Nephron progenitor cell (in vitro differentiated cells): ENCODE results near the gene P3H3.
A peak's percentile ranks its signal among the peaks of the same experiment; 100 is the strongest.

Experiments used
- DNase-seq: peaks from one replicate; pipeline ENCODE4 v3.0.0; 2021
- H3K27ac Mint-ChIP-seq: 2 replicates; pipeline ENCODE4 v1.8.0; 2021; ENCODE audit warnings: mild to moderate bottlenecking, moderate library complexity, mixed read lengths
- H3K27me3 Mint-ChIP-seq: 2 replicates; pipeline ENCODE4 v1.8.0; 2021; ENCODE audit warnings: mild to moderate bottlenecking, low read depth, mixed read lengths; ENCODE audit not compliant: poor library complexity
- H3K36me3 Mint-ChIP-seq: 2 replicates; pipeline ENCODE4 v1.8.0; 2021; ENCODE audit warnings: low read depth, mixed read lengths
- H3K4me1 Mint-ChIP-seq: 2 replicates; pipeline ENCODE4 v1.8.0; 2021; ENCODE audit warnings: mixed read lengths
- H3K4me3 Mint-ChIP-seq: 2 replicates; pipeline ENCODE4 v1.8.0; 2021; ENCODE audit warnings: mild to moderate bottlenecking, moderate library complexity, mixed read lengths
- H3K9me3 Mint-ChIP-seq: 2 replicates; pipeline ENCODE4 v1.8.0; 2021; ENCODE audit warnings: mild to moderate bottlenecking, moderate library complexity, mixed read lengths
- TF ChIP-seq, protein P1 (sequence below): fragments of 200-600 bp; sonication (generic); IDR thresholded peaks from 2 replicates; pipeline ENCODE4 v1.5.0; 2021; ENCODE audit warnings: antibody characterized with exemption

P3H3 gene

DNA sequence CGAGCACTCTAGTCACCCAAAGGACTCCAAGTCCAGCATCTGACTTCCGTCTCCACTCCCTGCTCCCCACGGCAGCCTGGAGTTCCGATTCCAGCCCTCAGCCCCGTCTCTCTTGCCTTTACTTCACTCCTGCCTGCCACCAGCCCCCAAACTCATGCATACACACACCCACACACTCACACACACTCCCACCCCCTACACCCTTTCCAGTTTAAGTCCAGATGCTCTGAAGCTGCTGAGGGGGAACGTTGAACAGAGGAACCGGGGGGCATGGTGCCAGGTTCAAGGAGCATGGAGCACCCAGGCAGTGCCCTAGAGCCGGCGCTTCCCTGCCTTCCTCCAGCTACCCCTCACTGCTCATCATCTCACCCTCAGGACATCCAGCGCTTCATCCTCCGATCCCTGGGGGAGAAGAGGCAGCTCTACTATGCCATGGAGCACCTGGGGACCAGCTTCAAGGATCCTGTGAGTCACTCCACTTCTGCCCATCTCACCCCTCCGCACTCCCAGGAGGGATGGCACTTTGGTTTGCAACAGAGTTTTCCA, 3.3 kb downstream of the P3H3 start:
- TF ChIP-seq, protein P1, sequence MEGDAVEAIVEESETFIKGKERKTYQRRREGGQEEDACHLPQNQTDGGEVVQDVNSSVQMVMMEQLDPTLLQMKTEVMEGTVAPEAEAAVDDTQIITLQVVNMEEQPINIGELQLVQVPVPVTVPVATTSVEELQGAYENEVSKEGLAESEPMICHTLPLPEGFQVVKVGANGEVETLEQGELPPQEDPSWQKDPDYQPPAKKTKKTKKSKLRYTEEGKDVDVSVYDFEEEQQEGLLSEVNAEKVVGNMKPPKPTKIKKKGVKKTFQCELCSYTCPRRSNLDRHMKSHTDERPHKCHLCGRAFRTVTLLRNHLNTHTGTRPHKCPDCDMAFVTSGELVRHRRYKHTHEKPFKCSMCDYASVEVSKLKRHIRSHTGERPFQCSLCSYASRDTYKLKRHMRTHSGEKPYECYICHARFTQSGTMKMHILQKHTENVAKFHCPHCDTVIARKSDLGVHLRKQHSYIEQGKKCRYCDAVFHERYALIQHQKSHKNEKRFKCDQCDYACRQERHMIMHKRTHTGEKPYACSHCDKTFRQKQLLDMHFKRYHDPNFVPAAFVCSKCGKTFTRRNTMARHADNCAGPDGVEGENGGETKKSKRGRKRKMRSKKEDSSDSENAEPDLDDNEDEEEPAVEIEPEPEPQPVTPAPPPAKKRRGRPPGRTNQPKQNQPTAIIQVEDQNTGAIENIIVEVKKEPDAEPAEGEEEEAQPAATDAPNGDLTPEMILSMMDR, result no peak
- H3K27ac Mint-ChIP-seq, result peak overlapping the region; percentile 12
- H3K9me3 Mint-ChIP-seq, result no peaks in the 10 kb centered on the region
- peaks cover 5% of the 10 kb centered on the region for H3K27me3 Mint-ChIP-seq
- no peak overlapping the region for H3K4me3 Mint-ChIP-seq
- H3K4me1 Mint-ChIP-seq, result peaks cover 41% of the 10 kb centered on the region
- DNase-seq, result no peak
- peaks cover 51% of the 10 kb centered on the region for H3K36me3 Mint-ChIP-seq

DNA sequence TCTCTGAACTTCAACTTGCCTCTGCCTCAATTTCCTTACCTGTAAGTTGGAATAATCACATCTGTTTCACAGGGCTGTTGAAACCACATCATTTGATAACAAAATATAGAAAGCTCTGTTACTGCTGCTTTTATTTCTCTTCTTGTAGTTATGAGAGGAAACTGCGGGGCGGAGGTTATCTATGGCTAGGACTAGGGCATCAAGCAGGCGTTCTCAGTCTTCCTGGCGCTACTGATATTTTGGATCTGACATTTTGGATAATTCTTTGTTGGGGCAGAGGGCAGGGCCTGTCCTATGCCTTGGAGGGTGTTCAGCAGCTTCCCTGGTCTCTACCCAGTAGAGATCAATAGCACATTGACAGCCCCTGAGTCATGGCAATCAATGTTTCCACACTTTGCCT, 3.9 kb downstream of the P3H3 start:
- peaks cover 5% of the 10 kb centered on the region for H3K27me3 Mint-ChIP-seq
- TF ChIP-seq, protein P1, result no peak
- H3K4me3 Mint-ChIP-seq, result peak overlapping the region; percentile 28
- peaks cover 54% of the 10 kb centered on the region for H3K36me3 Mint-ChIP-seq
- H3K27ac Mint-ChIP-seq, result no peak overlapping the region
- H3K4me1 Mint-ChIP-seq, result peaks cover 35% of the 10 kb centered on the region
- no peak for DNase-seq
- H3K9me3 Mint-ChIP-seq, result no peaks in the 10 kb centered on the region

DNA sequence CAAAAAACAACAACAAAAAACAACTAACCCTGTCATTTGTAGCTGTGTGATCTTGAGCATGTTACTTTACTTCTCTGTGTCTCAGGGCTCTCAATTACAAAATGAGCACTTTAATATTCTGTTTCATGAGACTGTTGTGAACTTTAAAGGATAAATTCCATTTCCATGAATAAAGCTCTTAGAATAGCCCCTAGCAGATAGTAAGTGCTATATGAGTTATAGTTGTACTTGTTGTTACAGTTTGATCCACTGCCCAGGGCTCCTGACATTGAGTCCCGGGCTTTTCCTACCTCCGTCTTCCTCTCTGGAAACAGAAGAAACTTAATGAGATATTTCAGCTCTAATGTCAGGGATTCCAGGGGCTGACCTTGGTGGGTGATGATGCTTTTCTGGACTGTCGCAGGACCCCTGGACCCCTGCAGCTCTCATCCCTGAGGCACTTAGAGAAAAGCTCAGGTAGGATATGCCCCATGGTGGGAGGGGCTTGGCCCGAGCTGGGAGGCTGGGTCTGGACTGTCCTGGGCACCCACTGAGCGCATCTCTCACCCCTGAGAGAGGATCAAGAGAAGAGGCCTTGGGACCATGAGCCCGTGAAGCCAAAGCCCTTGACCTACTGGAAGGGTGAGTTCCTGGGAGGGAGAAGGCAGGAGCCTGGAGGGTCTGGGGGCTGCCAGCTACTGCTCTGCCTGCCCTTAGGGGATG, 5.1 kb downstream of the P3H3 start:
- DNase-seq, result no peak
- H3K4me3 Mint-ChIP-seq, result no peak overlapping the region
- peaks cover 25% of the 10 kb centered on the region for H3K4me1 Mint-ChIP-seq
- no peaks in the 10 kb centered on the region for H3K9me3 Mint-ChIP-seq
- H3K27me3 Mint-ChIP-seq, result peaks cover 5% of the 10 kb centered on the region
- peak overlapping the region; percentile 48 for H3K27ac Mint-ChIP-seq
- H3K36me3 Mint-ChIP-seq, result peaks cover 60% of the 10 kb centered on the region
- TF ChIP-seq, protein P1, result no peak

DNA sequence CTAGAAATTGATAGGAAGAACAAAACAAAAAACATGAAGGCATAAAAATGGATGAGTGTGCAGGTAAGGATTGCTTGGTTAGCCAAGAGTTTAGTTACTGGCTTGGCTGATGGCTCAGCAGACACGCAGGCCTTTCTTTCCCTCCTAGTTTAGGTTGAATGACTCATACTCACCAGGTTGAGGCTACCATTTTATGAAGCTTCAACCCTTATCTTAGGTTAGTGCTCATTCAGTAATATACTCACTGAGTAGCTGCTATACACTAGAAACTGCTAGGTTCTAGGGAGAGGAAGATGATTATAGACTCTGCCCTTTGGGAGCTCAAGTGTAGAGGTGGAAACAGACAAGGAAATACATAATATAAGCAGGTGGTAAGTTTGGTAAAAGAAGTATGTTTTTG, 6.0 kb downstream of the P3H3 start:
- TF ChIP-seq, protein P1, result no peak
- H3K4me3 Mint-ChIP-seq, result no peak overlapping the region
- H3K27me3 Mint-ChIP-seq, result peaks cover 5% of the 10 kb centered on the region
- no peaks in the 10 kb centered on the region for H3K9me3 Mint-ChIP-seq
- no peak overlapping the region for H3K27ac Mint-ChIP-seq
- DNase-seq, result no peak
- H3K36me3 Mint-ChIP-seq, result peaks cover 62% of the 10 kb centered on the region
- H3K4me1 Mint-ChIP-seq, result peaks cover 27% of the 10 kb centered on the region

DNA sequence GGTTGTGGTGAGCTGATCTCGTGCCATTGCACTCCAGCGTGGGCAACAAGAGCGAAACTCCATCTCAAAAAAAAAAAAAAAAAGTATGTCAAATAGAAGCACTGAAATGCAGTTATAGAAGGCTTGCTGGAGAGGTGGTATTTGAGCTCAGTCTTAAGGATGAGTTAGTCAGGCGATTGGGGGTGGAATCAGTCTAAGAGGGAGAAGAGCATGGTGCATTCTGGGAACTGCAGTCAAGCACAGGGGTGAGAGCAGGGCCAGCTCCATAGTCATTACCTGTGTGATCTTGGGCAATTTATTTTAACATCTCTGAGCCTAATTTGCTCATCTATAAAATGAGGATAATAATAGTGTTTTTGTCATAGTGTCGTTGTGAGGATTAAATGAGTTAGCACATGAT, 6.7 kb downstream of the P3H3 start:
- TF ChIP-seq, protein P1, result no peak
- H3K27me3 Mint-ChIP-seq, result peaks cover 5% of the 10 kb centered on the region
- H3K27ac Mint-ChIP-seq, result no peak overlapping the region
- H3K4me1 Mint-ChIP-seq, result peaks cover 21% of the 10 kb centered on the region
- peaks cover 62% of the 10 kb centered on the region for H3K36me3 Mint-ChIP-seq
- no peak for DNase-seq
- H3K4me3 Mint-ChIP-seq, result no peak overlapping the region
- H3K9me3 Mint-ChIP-seq, result no peaks in the 10 kb centered on the region

DNA sequence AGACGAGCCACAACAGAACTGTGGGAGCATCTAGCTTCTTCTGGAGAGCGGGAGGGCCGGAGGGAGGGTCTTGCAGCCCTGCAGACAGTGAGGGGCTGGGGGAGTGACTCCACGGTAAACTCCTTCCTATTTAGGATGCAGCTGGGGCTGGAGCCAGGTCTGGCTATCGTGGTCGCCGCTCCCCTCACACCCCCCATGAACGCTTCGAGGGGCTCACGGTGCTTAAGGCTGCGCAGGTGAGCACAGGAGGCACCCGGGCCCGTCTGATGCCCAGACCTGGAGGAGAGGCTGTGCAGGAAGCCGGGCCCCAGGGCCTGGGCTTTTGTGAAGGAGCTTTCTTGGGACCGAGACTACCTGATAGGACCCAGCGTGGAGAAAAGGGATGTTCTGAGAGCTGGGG, 8.6 kb downstream of the P3H3 start:
- TF ChIP-seq, protein P1, result no peak
- DNase-seq, result no peak
- H3K36me3 Mint-ChIP-seq, result peaks cover 50% of the 10 kb centered on the region
- H3K27me3 Mint-ChIP-seq, result peaks cover 5% of the 10 kb centered on the region
- no peaks in the 10 kb centered on the region for H3K9me3 Mint-ChIP-seq
- peaks cover 4% of the 10 kb centered on the region for H3K4me1 Mint-ChIP-seq
- no peak overlapping the region for H3K4me3 Mint-ChIP-seq
- H3K27ac Mint-ChIP-seq, result no peak overlapping the region
